Measurements from ENCODE around the gene SMCR8. TPM values are rescaled to one million over a fixed set of nuclear protein-coding genes. Genes with fewer than 3 reads are reported as not detected.

The SMCR8 gene
- total and polyA plus RNA-seq, 9 of the 15 experiments (the other 6 are each of a cell fraction or from before 2014, with no cell fraction given): 0.25 to 8.8 (median 4.9) TPM

DNA sequence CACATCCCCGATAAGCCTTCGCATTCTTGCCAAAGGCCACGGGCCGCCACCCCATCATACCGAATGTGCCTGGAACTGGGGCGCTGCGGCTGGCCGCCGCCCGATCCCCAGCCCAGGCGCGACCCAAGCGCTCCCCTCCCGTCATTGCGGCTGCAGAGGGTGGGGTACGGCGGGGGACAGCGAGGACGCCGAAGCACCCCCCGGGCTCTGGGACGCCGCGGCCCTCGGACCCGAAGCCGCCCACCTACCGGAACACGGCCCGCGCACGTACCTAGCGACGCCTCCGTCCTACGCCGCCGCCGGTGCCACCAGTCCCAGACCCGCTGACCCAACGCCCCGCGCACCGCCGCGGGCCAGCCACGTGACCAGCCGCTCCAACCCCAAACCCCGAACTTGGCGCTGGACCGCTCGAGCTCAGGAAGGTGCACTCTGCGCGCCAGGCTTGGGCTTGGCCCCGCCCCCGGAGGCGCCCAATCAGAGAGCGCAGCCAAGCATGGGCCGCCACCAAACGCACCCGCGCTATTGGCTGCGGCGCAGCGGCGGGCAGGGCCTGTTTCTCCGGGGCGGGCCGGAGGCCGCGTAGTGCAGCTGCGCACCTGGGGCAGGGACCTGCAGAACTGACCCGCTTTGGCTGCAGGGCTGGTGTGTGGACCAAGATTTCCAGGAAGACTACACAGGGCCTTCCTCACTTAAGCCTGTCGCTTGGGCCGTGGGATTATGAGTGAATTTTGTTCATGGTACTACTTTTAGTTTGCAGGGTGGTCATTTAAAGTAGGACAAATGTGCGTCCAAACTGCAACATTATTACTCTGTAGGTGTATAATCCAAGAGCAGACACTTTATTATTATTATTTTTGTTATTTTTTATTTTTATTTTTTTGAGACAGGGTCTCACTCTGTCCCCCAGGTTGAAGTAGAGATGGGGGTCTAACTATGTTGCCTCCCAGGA is 48.3 kb downstream of the SMCR8 start, which contains the start of gene SHMT1 (continued):
- TF ChIP-seq THRA (IDR thresholded peaks at IDR 0.05) (no peak), RFX1 (IDR thresholded peaks at IDR 0.05) (no peak), TCF7 (IDR thresholded peaks at IDR 0.05; ENCODE audit: borderline replicate concordance) (no peak), ZNF143 (CRISPR knock-in tag; IDR thresholded peaks at IDR 0.05) (no peak), ZNF384 (IDR thresholded peaks at IDR 0.05; ENCODE audit: low read depth, low read length) (no peak), SMAD2 (IDR thresholded peaks at IDR 0.05; ENCODE audit: low read depth, low read length) (no peak), RNF2 (IDR thresholded peaks at IDR 0.05) (no peak), POLR2AphosphoS5 (IDR thresholded peaks at IDR 0.05; ENCODE audit: control insufficient read depth, insufficient read depth, low read depth, low read length) (peak; percentile 52; the same call in 1 of the 2 replicates), ARID4B (CRISPR knock-in tag; IDR thresholded peaks at IDR 0.05) (no peak), TFAM (CRISPR knock-in tag; conservative IDR thresholded peaks at IDR 0.05) (no peak), ATF3 (IDR thresholded peaks at IDR 0.05) (no peak), ATF3 (CRISPR knock-in tag; conservative IDR thresholded peaks at IDR 0.05) (no peak), DLX4 (CRISPR knock-in tag; IDR thresholded peaks at IDR 0.05) (no peak), KAT8 (IDR thresholded peaks at IDR 0.05; ENCODE audit: low read depth) (no peak)
- TF ChIP-seq, protein P1, sequence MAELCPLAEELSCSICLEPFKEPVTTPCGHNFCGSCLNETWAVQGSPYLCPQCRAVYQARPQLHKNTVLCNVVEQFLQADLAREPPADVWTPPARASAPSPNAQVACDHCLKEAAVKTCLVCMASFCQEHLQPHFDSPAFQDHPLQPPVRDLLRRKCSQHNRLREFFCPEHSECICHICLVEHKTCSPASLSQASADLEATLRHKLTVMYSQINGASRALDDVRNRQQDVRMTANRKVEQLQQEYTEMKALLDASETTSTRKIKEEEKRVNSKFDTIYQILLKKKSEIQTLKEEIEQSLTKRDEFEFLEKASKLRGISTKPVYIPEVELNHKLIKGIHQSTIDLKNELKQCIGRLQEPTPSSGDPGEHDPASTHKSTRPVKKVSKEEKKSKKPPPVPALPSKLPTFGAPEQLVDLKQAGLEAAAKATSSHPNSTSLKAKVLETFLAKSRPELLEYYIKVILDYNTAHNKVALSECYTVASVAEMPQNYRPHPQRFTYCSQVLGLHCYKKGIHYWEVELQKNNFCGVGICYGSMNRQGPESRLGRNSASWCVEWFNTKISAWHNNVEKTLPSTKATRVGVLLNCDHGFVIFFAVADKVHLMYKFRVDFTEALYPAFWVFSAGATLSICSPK (IDR thresholded peaks at IDR 0.05; ENCODE audit: borderline replicate concordance): no peak
- TF ChIP-seq, protein P2, sequence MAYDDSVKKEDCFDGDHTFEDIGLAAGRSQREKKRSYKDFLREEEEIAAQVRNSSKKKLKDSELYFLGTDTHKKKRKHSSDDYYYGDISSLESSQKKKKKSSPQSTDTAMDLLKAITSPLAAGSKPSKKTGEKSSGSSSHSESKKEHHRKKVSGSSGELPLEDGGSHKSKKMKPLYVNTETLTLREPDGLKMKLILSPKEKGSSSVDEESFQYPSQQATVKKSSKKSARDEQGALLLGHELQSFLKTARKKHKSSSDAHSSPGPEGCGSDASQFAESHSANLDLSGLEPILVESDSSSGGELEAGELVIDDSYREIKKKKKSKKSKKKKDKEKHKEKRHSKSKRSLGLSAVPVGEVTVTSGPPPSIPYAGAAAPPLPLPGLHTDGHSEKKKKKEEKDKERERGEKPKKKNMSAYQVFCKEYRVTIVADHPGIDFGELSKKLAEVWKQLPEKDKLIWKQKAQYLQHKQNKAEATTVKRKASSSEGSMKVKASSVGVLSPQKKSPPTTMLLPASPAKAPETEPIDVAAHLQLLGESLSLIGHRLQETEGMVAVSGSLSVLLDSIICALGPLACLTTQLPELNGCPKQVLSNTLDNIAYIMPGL (CRISPR knock-in tag; IDR thresholded peaks at IDR 0.05): no peak

All from K562 (cell line).